Subcutaneous abdominal adipose tissue (tissue), 5 donors: ENCODE data around the gene PTPN6.

Source experiments
- H3K27ac ChIP-seq: one replicate; pipeline ENCODE4 v1.7.0; 2013; ENCODE audit warnings: low read depth, mild to moderate bottlenecking, inconsistent platforms, low read length, moderate library complexity
- H3K27me3 ChIP-seq, 5 donors: one replicate each; pipeline ENCODE4 v1.7.0; 2013; ENCODE audit warnings: low read length in 5 of 5, inconsistent platforms in 1 of 5; ENCODE audit not compliant: control insufficient read depth in 5 of 5, insufficient read depth in 4 of 5
- H3K36me3 ChIP-seq, 5 donors: one replicate each; pipeline ENCODE4 v1.7.0; 2013; ENCODE audit warnings: low read length in 5 of 5; ENCODE audit not compliant: control insufficient read depth in 5 of 5, insufficient read depth in 5 of 5
- H3K4me1 ChIP-seq, 5 donors: one replicate each; pipeline ENCODE4 v1.7.0; 2013; ENCODE audit warnings: low read length in 5 of 5, mild to moderate bottlenecking in 3 of 5, moderate library complexity in 1 of 5; ENCODE audit not compliant: control insufficient read depth in 5 of 5, insufficient read depth in 5 of 5
- H3K4me3 ChIP-seq, 5 donors: one replicate each; pipeline ENCODE4 v1.7.0; 2013; ENCODE audit warnings: low read length in 5 of 5, low read depth in 1 of 5
- H3K9ac ChIP-seq, 5 donors: one replicate each; pipeline ENCODE4 v1.7.0; 2013; ENCODE audit warnings: low read length in 5 of 5, mild to moderate bottlenecking in 4 of 5, moderate library complexity in 3 of 5
- H3K9me3 ChIP-seq, 5 donors: one replicate each; pipeline ENCODE4 v1.7.0; 2013; ENCODE audit warnings: low read length in 5 of 5; ENCODE audit not compliant: control insufficient read depth in 5 of 5
- donor health status: healthy.
- donor health status: healthy.
- donor health status: healthy.
- donor health status: healthy.
- donor health status: healthy.

Gene PTPN6

DNA sequence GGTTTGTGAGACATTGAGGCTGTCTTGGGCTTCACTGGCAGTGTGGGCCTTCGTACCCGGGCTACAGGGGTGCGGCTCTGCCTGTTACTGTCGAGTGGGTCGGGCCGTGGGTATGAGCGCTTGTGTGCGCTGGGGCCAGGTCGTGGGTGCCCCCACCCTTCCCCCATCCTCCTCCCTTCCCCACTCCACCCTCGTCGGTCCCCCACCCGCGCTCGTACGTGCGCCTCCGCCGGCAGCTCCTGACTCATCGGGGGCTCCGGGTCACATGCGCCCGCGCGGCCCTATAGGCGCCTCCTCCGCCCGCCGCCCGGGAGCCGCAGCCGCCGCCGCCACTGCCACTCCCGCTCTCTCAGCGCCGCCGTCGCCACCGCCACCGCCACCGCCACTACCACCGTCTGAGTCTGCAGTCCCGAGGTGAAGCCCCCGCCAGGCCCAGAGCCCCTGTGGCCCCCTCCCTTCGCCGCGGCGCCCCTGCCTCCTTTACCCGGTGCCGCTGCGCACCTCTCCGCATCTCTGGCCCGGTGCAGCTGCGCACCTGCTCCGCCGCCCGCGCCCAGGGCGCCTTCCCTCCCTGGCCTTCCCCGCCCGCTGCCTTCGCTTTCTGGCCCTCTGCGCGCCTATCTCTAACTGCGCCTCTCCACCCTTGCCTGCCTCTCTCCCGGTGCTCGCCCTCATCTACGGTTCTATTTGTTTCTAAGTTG lies 36.8 kb upstream of the PTPN6 start, which contains the start of gene ENO2:
Gene ENO2 (plus strand): TSS at position 335 of the 701 bp plus-strand sequence. CDS start 1,253 bp downstream, outside the sequence.
- Histone ChIP-seq H3K4me3 (peak within 1 kb of the TSS; percentile 64 to 70 (median 68)), H3K27ac (no peak within 1 kb of the TSS), H3K36me3 (peaks cover 0 to 4% (median 0%) of the 10 kb centered on the region in 5 donors), H3K27me3 (peaks cover 14 to 40% (median 35%) of the 10 kb centered on the region in 5 donors), H3K9ac (peak within 1 kb of the TSS in 3 of 5 donors; percentile 43 to 69 (median 51)), H3K9me3 (no peaks in the 10 kb centered on the region), H3K4me1 (peaks cover 0 to 18% (median 14%) of the 10 kb centered on the region in 5 donors)

DNA sequence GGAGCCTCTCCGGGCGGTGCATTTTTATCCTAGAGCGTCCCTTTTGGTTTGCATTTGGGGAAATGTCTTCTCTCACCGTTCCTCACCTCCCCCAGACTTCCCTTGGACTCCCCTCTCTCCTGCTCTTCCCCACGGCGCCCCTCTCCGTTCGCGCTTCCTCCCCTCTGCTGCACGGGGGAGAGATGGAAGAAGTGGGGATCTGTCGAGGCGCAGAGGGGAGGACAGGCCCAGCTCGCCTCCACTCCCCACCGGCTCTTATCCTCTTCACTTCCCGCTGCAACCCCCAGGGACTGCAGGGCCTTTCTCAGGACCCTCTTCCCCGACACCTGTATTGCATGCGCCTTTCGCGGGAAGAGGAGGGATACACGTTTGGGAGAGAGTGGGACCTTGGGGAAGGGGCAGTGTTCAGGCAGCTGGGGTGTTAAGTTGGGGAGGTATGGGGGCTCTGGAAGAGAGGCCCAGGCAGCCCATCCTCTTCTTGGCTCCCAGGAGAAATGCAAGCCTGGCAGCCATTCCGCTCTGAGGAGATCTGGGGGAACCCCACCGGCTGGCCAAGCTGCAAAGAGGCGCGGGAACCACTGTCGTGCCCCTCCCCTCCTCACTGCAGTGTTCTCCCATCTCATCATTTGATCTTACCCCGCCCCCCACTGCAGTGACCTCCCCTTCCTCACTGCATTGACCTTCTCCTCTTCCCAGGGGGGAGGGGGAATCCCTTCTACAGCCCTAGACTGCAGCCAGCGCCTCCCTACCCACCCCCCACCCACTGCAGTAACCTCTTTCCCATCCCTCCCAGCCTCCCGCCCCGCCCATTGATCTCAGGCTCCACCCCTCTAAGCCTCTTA lies 36.0 kb upstream of the PTPN6 start:
- Histone ChIP-seq H3K27ac (no peak overlapping the region), H3K4me3 (peak overlapping the region; percentile 64 to 70 (median 68)), H3K4me1 (peaks cover 0 to 18% (median 14%) of the 10 kb centered on the region in 5 donors), H3K9ac (peak overlapping the region in 3 of 5 donors; percentile 43 to 54 (median 51)), H3K27me3 (peaks cover 14 to 40% (median 35%) of the 10 kb centered on the region in 5 donors), H3K9me3 (no peaks in the 10 kb centered on the region), H3K36me3 (peaks cover 0 to 5% (median 0%) of the 10 kb centered on the region in 5 donors)

DNA sequence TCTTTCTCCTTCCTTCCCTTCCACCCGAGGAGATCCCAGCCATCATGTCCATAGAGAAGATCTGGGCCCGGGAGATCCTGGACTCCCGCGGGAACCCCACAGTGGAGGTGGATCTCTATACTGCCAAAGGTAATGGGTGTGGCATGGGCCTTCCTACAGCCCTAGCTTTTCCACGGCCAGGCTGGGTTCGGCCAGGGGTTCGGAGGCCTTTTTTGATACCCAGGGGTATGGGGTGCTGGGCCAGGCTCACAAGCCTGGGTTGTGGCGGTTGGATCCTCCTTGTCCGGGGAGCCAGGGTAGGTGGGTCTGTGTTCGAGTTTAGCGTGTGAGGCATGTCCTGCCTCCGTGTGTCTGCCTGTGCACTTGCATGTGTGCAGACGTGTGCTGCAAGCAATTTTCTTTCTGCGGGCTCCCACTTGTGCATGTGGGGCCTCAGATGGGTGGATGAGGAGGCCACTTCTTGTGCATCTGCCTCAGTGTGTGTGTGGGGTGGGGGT lies 35.3 kb upstream of the PTPN6 start:
- Histone ChIP-seq H3K4me1 (peaks cover 0 to 18% (median 14%) of the 10 kb centered on the region in 5 donors), H3K9ac (no peak overlapping the region), H3K4me3 (no peak overlapping the region)

GRCh38 chr12:6916426-6917200 lies 34.5 kb upstream of the PTPN6 start:
- no peaks in the 10 kb centered on the region for H3K9me3 ChIP-seq
- no peak overlapping the region for H3K9ac ChIP-seq
- peaks cover 14 to 38% (median 35%) of the 10 kb centered on the region in 5 donors for H3K27me3 ChIP-seq
- peaks cover 0 to 7% (median 0%) of the 10 kb centered on the region in 5 donors for H3K36me3 ChIP-seq
- H3K4me1 ChIP-seq = peaks cover 0 to 18% (median 14%) of the 10 kb centered on the region in 5 donors
- H3K4me3 ChIP-seq = no peak overlapping the region
- no peak overlapping the region for H3K27ac ChIP-seq

More for the DNA sequence above, 35.3 kb upstream of the PTPN6 start:
- Histone ChIP-seq H3K27me3 (peaks cover 14 to 40% (median 35%) of the 10 kb centered on the region in 5 donors), H3K27ac (no peak overlapping the region), H3K9me3 (no peaks in the 10 kb centered on the region), H3K36me3 (peaks cover 0 to 5% (median 0%) of the 10 kb centered on the region in 5 donors)

- Histone ChIP-seq H3K27ac (no peak overlapping the region), H3K27me3 (peaks cover 14 to 33% (median 32%) of the 10 kb centered on the region in 5 donors), H3K36me3 (peaks cover 0 to 7% (median 0%) of the 10 kb centered on the region in 5 donors), H3K9me3 (no peaks in the 10 kb centered on the region), H3K4me1 (peaks cover 0 to 23% (median 14%) of the 10 kb centered on the region in 5 donors), H3K9ac (no peak overlapping the region), H3K4me3 (no peak overlapping the region)
Observed at GRCh38 chr12:6917491-6918231, 33.5 kb upstream of the PTPN6 start.

GRCh38 chr12:6919588-6919987 lies 31.6 kb upstream of the PTPN6 start:
- Histone ChIP-seq H3K9ac (no peak overlapping the region), H3K4me3 (no peak overlapping the region), H3K27me3 (peaks cover 9 to 21% (median 19%) of the 10 kb centered on the region in 5 donors), H3K9me3 (no peaks in the 10 kb centered on the region), H3K36me3 (peaks cover 0 to 7% (median 0%) of the 10 kb centered on the region in 5 donors), H3K4me1 (peaks cover 3 to 31% (median 16%) of the 10 kb centered on the region in 5 donors), H3K27ac (no peak overlapping the region)

DNA sequence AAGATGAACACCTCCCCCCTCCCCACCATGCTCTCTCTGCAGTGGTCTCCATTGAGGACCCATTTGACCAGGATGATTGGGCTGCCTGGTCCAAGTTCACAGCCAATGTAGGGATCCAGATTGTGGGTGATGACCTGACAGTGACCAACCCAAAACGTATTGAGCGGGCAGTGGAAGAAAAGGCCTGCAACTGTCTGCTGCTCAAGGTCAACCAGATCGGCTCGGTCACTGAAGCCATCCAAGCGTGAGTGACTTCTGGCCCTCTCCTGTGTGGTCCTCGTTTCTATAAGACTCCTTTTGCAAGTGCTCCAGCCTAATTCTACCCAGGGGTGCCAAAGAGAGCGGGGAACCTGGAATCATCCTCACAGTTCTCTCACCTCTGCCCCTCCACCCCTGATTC lies 29.6 kb upstream of the PTPN6 start:
- Histone ChIP-seq H3K36me3 (peaks cover 0 to 7% (median 0%) of the 10 kb centered on the region in 5 donors), H3K9me3 (no peaks in the 10 kb centered on the region), H3K4me3 (no peak overlapping the region), H3K4me1 (peaks cover 9 to 42% (median 29%) of the 10 kb centered on the region in 5 donors), H3K9ac (no peak overlapping the region), H3K27ac (no peak overlapping the region), H3K27me3 (peaks cover 0 to 6% (median 3%) of the 10 kb centered on the region in 5 donors)

- no peaks in the 10 kb centered on the region for H3K9me3 ChIP-seq
- no peak overlapping the region for H3K9ac ChIP-seq
- peaks cover 0 to 4% (median 0%) of the 10 kb centered on the region in 5 donors for H3K27me3 ChIP-seq
- peak overlapping the region in 2 of 5 donors; percentile 22 to 36 for H3K4me3 ChIP-seq
- H3K27ac ChIP-seq = no peak overlapping the region
- peaks cover 9 to 49% (median 36%) of the 10 kb centered on the region in 5 donors for H3K4me1 ChIP-seq
- H3K36me3 ChIP-seq = peaks cover 0 to 5% (median 0%) of the 10 kb centered on the region in 5 donors
Observed at GRCh38 chr12:6921996-6922946, 28.9 kb upstream of the PTPN6 start.
